CD4-positive, alpha-beta T cell treated with Interleukin-1 beta for 1 hour (primary cell): ENCODE results near the gene NTSR1.

Experiments
- DNase-seq, 2 donors: peaks; one replicate each; pipeline ENCODE4 v3.0.0-alpha.2; 2020 to 2022

The NTSR1 gene

GRCh38 chr20:62727584-62728027 lies 19.0 kb downstream of the NTSR1 start:
- DNase-seq, result no peak

- peak in 1 of 2 donors; percentile 21 for DNase-seq
Observed at GRCh38 chr20:62728028-62728780, 19.6 kb downstream of the NTSR1 start.

GRCh38 chr20:62728781-62729300 lies 20.2 kb downstream of the NTSR1 start:
- no peak for DNase-seq

GRCh38 chr20:62730481-62730880 lies 21.8 kb downstream of the NTSR1 start:
- DNase-seq, result no peak

GRCh38 chr20:62732031-62732760 lies 23.6 kb downstream of the NTSR1 start:
- no peak for DNase-seq

GRCh38 chr20:62732842-62733525 lies 24.3 kb downstream of the NTSR1 start:
- DNase-seq, result no peak

- DNase-seq, result no peak
Observed at GRCh38 chr20:62733526-62733842, 24.8 kb downstream of the NTSR1 start.

- DNase-seq, result no peak
Observed at GRCh38 chr20:62733891-62734290, 25.3 kb downstream of the NTSR1 start.

GRCh38 chr20:62734326-62734725 lies 25.7 kb downstream of the NTSR1 start:
- no peak for DNase-seq

- no peak for DNase-seq
Observed at GRCh38 chr20:62734881-62735280, 26.2 kb downstream of the NTSR1 start.

- no peak for DNase-seq
Observed at GRCh38 chr20:62735331-62735821, 26.7 kb downstream of the NTSR1 start.

- no peak for DNase-seq
Observed at GRCh38 chr20:62736026-62736406, 27.4 kb downstream of the NTSR1 start.

- DNase-seq, result no peak
Observed at GRCh38 chr20:62736407-62737071, 27.9 kb downstream of the NTSR1 start.

GRCh38 chr20:62737271-62737811 lies 28.7 kb downstream of the NTSR1 start:
- DNase-seq, result no peak

GRCh38 chr20:62738025-62738881 lies 29.6 kb downstream of the NTSR1 start:
- no peak for DNase-seq

- DNase-seq, result no peak
Observed at GRCh38 chr20:62739067-62739466, 30.4 kb downstream of the NTSR1 start.

GRCh38 chr20:62739581-62740285 lies 31.1 kb downstream of the NTSR1 start:
- peak; percentile 32 to 42 for DNase-seq

- peak; percentile 83 to 84 for DNase-seq
Observed at GRCh38 chr20:62740286-62741141, 31.9 kb downstream of the NTSR1 start.

- DNase-seq, result peak in 1 of 2 donors; percentile 11
Observed at GRCh38 chr20:62741191-62741691, 32.6 kb downstream of the NTSR1 start.
